Caco-2 (cell line): ENCODE data around the gene EFNA3. TPM values are rescaled to one million over a fixed set of nuclear protein-coding genes. Genes with fewer than 3 reads are reported as not detected.

Experiments used
- BruUV-seq: library from RNA; stranded (reverse); fragments of 400-500 nt; replicated peaks from 2 replicates; lab custom pipeline; 2021; lab: Mats Ljungman, UMichigan
- CTCF ChIA-PET: fragments of 300-600 bp; sonication (Branson Sonifier 250); formaldehyde crosslinking; loops from one replicate; lab custom pipeline; 2022; ENCODE audit warnings: antibody characterized with exemption; lab: Charles Lee
- POLR2A ChIA-PET: fragments of 300-600 bp; sonication (Branson Sonifier 250); formaldehyde crosslinking; loops from one replicate; lab custom pipeline; 2022; ENCODE audit warnings: antibody characterized with exemption; lab: Charles Lee
- DNase-seq, 2 experiments: peaks; one replicate each; pipeline versions ENCODE4 v3.0.0 to v3.0.0-alpha.2; 2020 to 2022
- H3K27me3 ChIP-seq: replicated peaks from 2 replicates; pipeline ENCODE4 v1.6.0; 2011; ENCODE audit warnings: low read length; ENCODE audit not compliant: control insufficient read depth, insufficient read depth
- H3K36me3 ChIP-seq: 2 replicates; pipeline ENCODE4 v1.5.1; 2011; ENCODE audit warnings: low read length; ENCODE audit not compliant: control insufficient read depth, insufficient read depth
- H3K4me1 ChIP-seq: fragments of 250-450 bp; sonication (Bioruptor Pico); 2 replicates; pipeline ENCODE4 v1.5.1; 2020; ENCODE audit warnings: mild to moderate bottlenecking
- H3K4me3 ChIP-seq: 2 replicates; pipeline ENCODE4 v1.5.1; 2011; ENCODE audit warnings: low read depth, mild to moderate bottlenecking, control low read depth, low read length
- H3K9me3 ChIP-seq: fragments of 250-450 bp; sonication (Bioruptor Pico); 2 replicates; pipeline ENCODE4 v1.5.1; 2020; ENCODE audit warnings: mild to moderate bottlenecking, moderate library complexity
- H3K27ac Mint-ChIP-seq: one replicate; pipeline ENCODE4 v1.8.0; 2022; ENCODE audit warnings: mixed read lengths; ENCODE audit not compliant: unreplicated experiment
- H3K27me3 Mint-ChIP-seq: one replicate; pipeline ENCODE4 v1.8.0; 2022; ENCODE audit warnings: mixed read lengths; ENCODE audit not compliant: insufficient read depth, unreplicated experiment
- H3K36me3 Mint-ChIP-seq: one replicate; pipeline ENCODE4 v1.8.0; 2022; ENCODE audit warnings: mild to moderate bottlenecking, mixed read lengths; ENCODE audit not compliant: insufficient read depth, unreplicated experiment
- H3K4me1 Mint-ChIP-seq: one replicate; pipeline ENCODE4 v1.8.0; 2022; ENCODE audit warnings: low read depth, mixed read lengths; ENCODE audit not compliant: unreplicated experiment
- H3K4me3 Mint-ChIP-seq: one replicate; pipeline ENCODE4 v1.8.0; 2022; ENCODE audit warnings: mild to moderate bottlenecking, moderate library complexity, mixed read lengths; ENCODE audit not compliant: unreplicated experiment
- H3K9me3 Mint-ChIP-seq: one replicate; pipeline ENCODE4 v1.8.0; 2022; ENCODE audit warnings: mixed read lengths; ENCODE audit not compliant: unreplicated experiment
- CTCF ChIP-seq, 2 experiments: fragments of 200-600 bp in 1 of 2; IDR thresholded peaks; 1 replicate in 1 of 2; 2 replicates in 1 of 2; pipeline versions ENCODE4 v1.5.1 to v1.8.0; 2011 to 2022; ENCODE audit warnings: antibody characterized with exemption in 1 of 2, control low read depth in 1 of 2, inconsistent platforms in 1 of 2, low read depth in 1 of 2, low read length in 1 of 2, mild to moderate bottlenecking in 1 of 2, moderate library complexity in 1 of 2; ENCODE audit not compliant: insufficient read depth in 1 of 2, severe bottlenecking in 1 of 2, unreplicated experiment in 1 of 2
- intact Hi-C: fragments of 100-400 bp; cut with micrococcal nuclease; formaldehyde crosslinking; loops from one replicate; pipeline ENCODE4 v1.10.0; 2022; ENCODE audit not compliant: unreplicated experiment
- total RNA-seq: library from RNA; stranded (reverse); gene quantifications from 2 replicates; pipeline ENCODE4 v1.2.3, GENCODE V29; 2022

EFNA3 gene
- total RNA-seq, 1 experiment from 2014 or later: 3.5 TPM

GRCh38 chr1:155051342-155051776 is 27.3 kb upstream of the EFNA3 start:
- Mint-ChIP-seq H3K9me3 (no peaks in the 10 kb centered on the region), H3K27ac (no peak overlapping the region), H3K27me3 (no peaks in the 10 kb centered on the region), H3K4me1 (peaks cover 19% of the 10 kb centered on the region), H3K4me3 (peak overlapping the region; percentile 88), H3K36me3 (peaks cover 6% of the 10 kb centered on the region)
- no TSS peak for BruUV-seq
- ChIA-PET CTCF (interaction anchor here (0.6 to 1.8 kb wide), 21 partner anchors 8 to 444 kb away, joined by 3 to 21 read pairs (median 5); partner anchors contain the start of genes EFNA4, FLAD1, KRTCAP2 and PMVK), POLR2A (interaction anchor here (0.5 to 1.0 kb wide), 5 partner anchors 8 to 115 kb away, joined by 3 to 9 read pairs (median 5); partner anchors contain the start of gene PMVK)
- TF ChIP-seq CTCF (IDR thresholded peaks at IDR 0.05; ENCODE audit: insufficient read depth in 1 of 2, low read depth in 1 of 2, low read length in 1 of 2, severe bottlenecking in 1 of 2, unreplicated experiment in 1 of 2): no peak
- H3K4me3 ChIP-seq: peak overlapping the region; percentile 61
- H3K4me1 ChIP-seq: peaks cover 20% of the 10 kb centered on the region
- DNase-seq: no peak
- no peaks in the 10 kb centered on the region for H3K36me3 ChIP-seq
- no peaks in the 10 kb centered on the region for H3K9me3 ChIP-seq
- intact Hi-C loops: loop anchor here (2.0 kb wide), 1 partner anchor 35 kb away; no protein-coding TSS in a partner anchor
- H3K27me3 ChIP-seq: no peaks in the 10 kb centered on the region

GRCh38 chr1:155051777-155052398 is 26.7 kb upstream of the EFNA3 start:
- Histone ChIP-seq H3K36me3 (no peaks in the 10 kb centered on the region), H3K9me3 (no peaks in the 10 kb centered on the region), H3K27me3 (no peaks in the 10 kb centered on the region), H3K4me1 (peaks cover 20% of the 10 kb centered on the region), H3K4me3 (peak overlapping the region; percentile 61)
- no peak overlapping the region for H3K27ac Mint-ChIP-seq
- peaks cover 6% of the 10 kb centered on the region for H3K36me3 Mint-ChIP-seq
- no peaks in the 10 kb centered on the region for H3K27me3 Mint-ChIP-seq
- no peaks in the 10 kb centered on the region for H3K9me3 Mint-ChIP-seq
- ChIA-PET CTCF (interaction anchor here (0.6 to 1.6 kb wide), 6 partner anchors 9 to 108 kb away, joined by 3 to 9 read pairs (median 4); partner anchors contain the start of gene FLAD1), POLR2A (interaction anchor here (0.9 kb wide), 1 partner anchor 34 kb away, joined by 5 read pairs; no protein-coding TSS in a partner anchor)
- BruUV-seq: no TSS peak
- peak overlapping the region; percentile 88 for H3K4me3 Mint-ChIP-seq
- H3K4me1 Mint-ChIP-seq: peaks cover 19% of the 10 kb centered on the region
- intact Hi-C loops: loop anchor here (2.0 kb wide), 1 partner anchor 35 kb away; no protein-coding TSS in a partner anchor
- TF ChIP-seq CTCF (IDR thresholded peaks at IDR 0.05; ENCODE audit: insufficient read depth in 1 of 2, low read depth in 1 of 2, low read length in 1 of 2, severe bottlenecking in 1 of 2, unreplicated experiment in 1 of 2): no peak
- DNase-seq: no peak

- Mint-ChIP-seq H3K27ac (no peak overlapping the region), H3K36me3 (peaks cover 6% of the 10 kb centered on the region), H3K4me1 (peaks cover 19% of the 10 kb centered on the region), H3K4me3 (peak overlapping the region; percentile 88), H3K9me3 (no peaks in the 10 kb centered on the region), H3K27me3 (no peaks in the 10 kb centered on the region)
- H3K27me3 ChIP-seq: no peaks in the 10 kb centered on the region
- DNase-seq: no peak
- intact Hi-C loops: no loop called here
- peaks cover 20% of the 10 kb centered on the region for H3K4me1 ChIP-seq
- H3K4me3 ChIP-seq: no peak overlapping the region
- H3K9me3 ChIP-seq: no peaks in the 10 kb centered on the region
- TF ChIP-seq CTCF (IDR thresholded peaks at IDR 0.05; ENCODE audit: insufficient read depth in 1 of 2, low read depth in 1 of 2, low read length in 1 of 2, severe bottlenecking in 1 of 2, unreplicated experiment in 1 of 2): peak in 1 of 2 experiments; percentile 45
- H3K36me3 ChIP-seq: no peaks in the 10 kb centered on the region
- ChIA-PET POLR2A (interaction anchor here (0.6 to 1.0 kb wide), 2 partner anchors 53 to 80 kb away, joined by 3 to 6 read pairs; no protein-coding TSS in a partner anchor), CTCF (interaction anchor here (0.6 to 1.1 kb wide), 3 partner anchors 9 to 477 kb away, joined by 3 to 9 read pairs (median 6); no protein-coding TSS in a partner anchor)
- BruUV-seq: no TSS peak
These were observed 25.9 kb upstream of the EFNA3 start for GRCh38 chr1:155052439-155053395.
